ENCODE data around the gene APOLD1.

DNA sequence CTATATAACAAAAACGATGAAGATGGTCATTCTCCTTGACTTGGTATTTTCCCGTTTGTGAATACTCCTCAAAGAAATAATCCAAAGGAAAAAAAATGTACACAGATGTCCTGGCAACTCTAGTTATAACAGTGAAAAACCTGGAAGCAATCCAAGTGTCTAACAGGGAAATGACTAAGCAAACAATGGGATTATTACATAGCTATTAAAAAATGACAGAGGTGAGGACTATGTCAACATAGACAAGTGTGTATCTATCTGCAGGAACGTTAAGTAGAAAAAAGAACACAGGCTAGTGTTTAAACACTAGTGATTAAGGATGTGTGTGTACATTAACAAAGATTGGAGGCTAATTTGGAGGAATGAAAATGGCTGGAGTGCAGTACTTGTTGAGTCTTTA lies 5.9 kb upstream of the APOLD1 start:
- TF ChIP-seq, protein P1, sequence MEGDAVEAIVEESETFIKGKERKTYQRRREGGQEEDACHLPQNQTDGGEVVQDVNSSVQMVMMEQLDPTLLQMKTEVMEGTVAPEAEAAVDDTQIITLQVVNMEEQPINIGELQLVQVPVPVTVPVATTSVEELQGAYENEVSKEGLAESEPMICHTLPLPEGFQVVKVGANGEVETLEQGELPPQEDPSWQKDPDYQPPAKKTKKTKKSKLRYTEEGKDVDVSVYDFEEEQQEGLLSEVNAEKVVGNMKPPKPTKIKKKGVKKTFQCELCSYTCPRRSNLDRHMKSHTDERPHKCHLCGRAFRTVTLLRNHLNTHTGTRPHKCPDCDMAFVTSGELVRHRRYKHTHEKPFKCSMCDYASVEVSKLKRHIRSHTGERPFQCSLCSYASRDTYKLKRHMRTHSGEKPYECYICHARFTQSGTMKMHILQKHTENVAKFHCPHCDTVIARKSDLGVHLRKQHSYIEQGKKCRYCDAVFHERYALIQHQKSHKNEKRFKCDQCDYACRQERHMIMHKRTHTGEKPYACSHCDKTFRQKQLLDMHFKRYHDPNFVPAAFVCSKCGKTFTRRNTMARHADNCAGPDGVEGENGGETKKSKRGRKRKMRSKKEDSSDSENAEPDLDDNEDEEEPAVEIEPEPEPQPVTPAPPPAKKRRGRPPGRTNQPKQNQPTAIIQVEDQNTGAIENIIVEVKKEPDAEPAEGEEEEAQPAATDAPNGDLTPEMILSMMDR (IDR thresholded peaks at IDR 0.05) = no peak
- no peak for TF ChIP-seq POLR2A (IDR thresholded peaks at IDR 0.05)
